Kidney (tissue), 14 donors: Measurements from ENCODE around the gene PITPNC1. TPM values are rescaled to one million over a fixed set of nuclear protein-coding genes. Genes with fewer than 3 reads are reported as not detected.

Experiments used
- DNase-seq, 5 donors: peaks; one replicate each; pipeline ENCODE4 v3.0.0-alpha.2; 2013 to 2020
- FAIRE-seq: peaks from 2 replicates; lab custom pipeline; 2012; peaks lifted over from hg19 to GRCh38; lab: Jason Lieb, UNC
- H3K27ac ChIP-seq, 2 donors: one replicate each; pipeline ENCODE4 v1.7.0; 2013; ENCODE audit warnings: low read depth in 2 of 2, low read length in 2 of 2, inconsistent platforms in 1 of 2
- H3K27me3 ChIP-seq: one replicate; pipeline ENCODE4 v1.7.1; 2013; ENCODE audit warnings: low read length, inconsistent platforms; ENCODE audit not compliant: control insufficient read depth, insufficient read depth
- H3K36me3 ChIP-seq, 3 donors: one replicate each; pipeline versions ENCODE4 v1.7.0 to v1.7.1; 2013; ENCODE audit warnings: low read length in 3 of 3, control low read depth in 1 of 3, inconsistent platforms in 1 of 3; ENCODE audit not compliant: insufficient read depth in 3 of 3, control insufficient read depth in 2 of 3
- H3K4me1 ChIP-seq, 3 donors: one replicate each; pipeline versions ENCODE4 v1.7.0 to v1.7.1; 2013; ENCODE audit warnings: low read length in 3 of 3, inconsistent platforms in 1 of 3, low read depth in 1 of 3; ENCODE audit not compliant: control insufficient read depth in 2 of 3, insufficient read depth in 2 of 3
- H3K4me3 ChIP-seq, 3 donors: one replicate each; pipeline versions ENCODE4 v1.7.0 to v1.8.1; 2013; ENCODE audit warnings: low read length in 3 of 3, control low read depth in 1 of 3, inconsistent platforms in 1 of 3
- H3K9ac ChIP-seq, 3 donors: one replicate each; pipeline versions ENCODE4 v1.7.0 to v1.7.1; 2013; ENCODE audit warnings: low read length in 3 of 3, control low read depth in 1 of 3, inconsistent platforms in 1 of 3
- H3K9me3 ChIP-seq, 3 donors: one replicate each; pipeline versions ENCODE4 v1.7.0 to v1.7.1; 2013; ENCODE audit warnings: low read length in 3 of 3, control low read depth in 1 of 3, inconsistent platforms in 1 of 3; ENCODE audit not compliant: control insufficient read depth in 2 of 3, insufficient read depth in 1 of 3
- intact Hi-C: fragments of 100-400 bp; cut with DNase I; formaldehyde crosslinking; loops from one replicate; pipeline ENCODE4 v1.11.1; 2022
- polyA plus RNA-seq: library from polyadenylated mRNA; stranded (reverse); fragments of 350-450 nt; fragmentation: Illumina TruSeq; extraction: RNeasy Lipid Tissue Mini Kit (QIAGEN cat#74804); gene quantifications from one replicate; pipeline ENCODE4 v1.2.3, GENCODE V29; 2014; ENCODE audit warnings: low read depth, low replicate concordance; ENCODE audit not compliant: insufficient read depth
- total RNA-seq: library from RNA; stranded (reverse); fragmentation: NEBNext Ultra II Directional; extraction: Animal tissue kit (Norgen Biotek cat#: 25700); gene quantifications from one replicate; pipeline ENCODE4 v1.2.1, GENCODE V29; 2021
- TF ChIP-seq, protein P1 (sequence below): IDR thresholded peaks from 3 replicates; pipeline ENCODE4 v1.5.1; 2012; ENCODE audit warnings: mild to moderate bottlenecking, moderate library complexity, borderline replicate concordance; ENCODE audit not compliant: insufficient read depth; ENCODE audit errors: extremely low read depth
- donor health status: control.
- donor health status: control.
- donor health status: control.
- donor health status: control.
- donor health status: control.
- donor health status: DM: yes; HTN: yes; CAD: no.
- donor health status: Normal renal cell carcinoma (clear cell type).

PITPNC1 gene
- total and polyA plus RNA-seq, 2 donors from 2014 or later: 14.2 to 41.3 TPM

GRCh38 chr17:67672592-67673335 is 295.7 kb downstream of the PITPNC1 start:
- Histone ChIP-seq H3K9me3 (no peaks in the 10 kb centered on the region), H3K9ac (no peak overlapping the region), H3K36me3 (no peaks in the 10 kb centered on the region), H3K27me3 (no peaks in the 10 kb centered on the region), H3K4me1 (no peaks in the 10 kb centered on the region), H3K4me3 (no peak overlapping the region), H3K27ac (no peak overlapping the region)
- TF ChIP-seq, protein P1, sequence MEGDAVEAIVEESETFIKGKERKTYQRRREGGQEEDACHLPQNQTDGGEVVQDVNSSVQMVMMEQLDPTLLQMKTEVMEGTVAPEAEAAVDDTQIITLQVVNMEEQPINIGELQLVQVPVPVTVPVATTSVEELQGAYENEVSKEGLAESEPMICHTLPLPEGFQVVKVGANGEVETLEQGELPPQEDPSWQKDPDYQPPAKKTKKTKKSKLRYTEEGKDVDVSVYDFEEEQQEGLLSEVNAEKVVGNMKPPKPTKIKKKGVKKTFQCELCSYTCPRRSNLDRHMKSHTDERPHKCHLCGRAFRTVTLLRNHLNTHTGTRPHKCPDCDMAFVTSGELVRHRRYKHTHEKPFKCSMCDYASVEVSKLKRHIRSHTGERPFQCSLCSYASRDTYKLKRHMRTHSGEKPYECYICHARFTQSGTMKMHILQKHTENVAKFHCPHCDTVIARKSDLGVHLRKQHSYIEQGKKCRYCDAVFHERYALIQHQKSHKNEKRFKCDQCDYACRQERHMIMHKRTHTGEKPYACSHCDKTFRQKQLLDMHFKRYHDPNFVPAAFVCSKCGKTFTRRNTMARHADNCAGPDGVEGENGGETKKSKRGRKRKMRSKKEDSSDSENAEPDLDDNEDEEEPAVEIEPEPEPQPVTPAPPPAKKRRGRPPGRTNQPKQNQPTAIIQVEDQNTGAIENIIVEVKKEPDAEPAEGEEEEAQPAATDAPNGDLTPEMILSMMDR: no peak
- intact Hi-C loops: no loop called here
- no peak for FAIRE-seq
- DNase-seq: no peak

DNA sequence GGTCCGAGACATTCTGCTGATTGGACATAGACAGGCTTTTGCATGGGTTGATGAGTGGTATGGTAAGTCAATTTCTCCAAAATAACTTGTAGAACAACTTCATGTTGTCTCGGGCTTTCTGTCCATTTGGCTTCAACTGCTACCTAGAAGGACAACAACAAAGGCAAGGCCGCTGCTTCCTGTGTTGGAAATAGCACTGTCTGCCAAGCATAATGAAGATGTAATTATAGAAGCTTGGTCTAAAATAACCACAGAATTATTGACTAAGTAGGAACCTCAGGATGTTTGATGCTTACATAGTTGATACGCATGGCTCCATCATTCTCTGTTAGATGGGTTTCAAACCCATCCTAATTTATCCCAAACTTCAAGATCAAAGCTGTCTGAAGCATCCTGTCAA is 298.4 kb downstream of the PITPNC1 start:
- Histone ChIP-seq H3K9me3 (no peaks in the 10 kb centered on the region), H3K27me3 (no peaks in the 10 kb centered on the region), H3K36me3 (no peaks in the 10 kb centered on the region), H3K4me1 (no peaks in the 10 kb centered on the region), H3K27ac (no peak overlapping the region), H3K4me3 (no peak overlapping the region), H3K9ac (no peak overlapping the region)
- intact Hi-C loops: no loop called here
- FAIRE-seq (no peak), DNase-seq (no peak)
- TF ChIP-seq, protein P1: no peak

DNA sequence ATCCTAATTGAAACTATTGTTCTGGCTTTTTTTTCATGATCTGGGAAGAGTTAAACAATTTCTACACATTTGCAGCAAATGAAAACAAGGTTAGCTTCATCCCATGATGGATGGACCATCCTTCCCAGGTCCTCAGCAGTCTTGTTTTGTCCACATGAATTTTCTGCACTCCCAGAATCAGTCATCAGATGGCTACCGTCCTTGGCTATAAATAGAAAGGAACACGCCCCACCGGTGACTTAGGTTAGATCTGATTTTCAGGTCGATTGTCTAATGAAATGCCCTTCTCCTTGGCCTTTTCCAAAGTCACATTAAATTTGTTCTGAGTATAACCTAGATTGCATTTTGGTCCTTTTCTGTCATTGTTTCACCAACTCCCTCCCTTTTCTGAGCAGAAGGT is 299.2 kb downstream of the PITPNC1 start:
- TF ChIP-seq, protein P1: no peak
- Histone ChIP-seq H3K4me3 (no peak overlapping the region), H3K27ac (no peak overlapping the region), H3K36me3 (no peaks in the 10 kb centered on the region), H3K4me1 (no peaks in the 10 kb centered on the region), H3K27me3 (no peaks in the 10 kb centered on the region), H3K9me3 (no peaks in the 10 kb centered on the region), H3K9ac (no peak overlapping the region)
- no peak for DNase-seq
- intact Hi-C loops: no loop called here
- no peak for FAIRE-seq
